ENCODE data around the gene CACNA2D3.

The CACNA2D3 gene

GRCh38 chr3:55000953-55001352 lies 878.6 kb downstream of the CACNA2D3 start:
- Mint-ChIP-seq H3K4me1 (ENCODE audit: low read depth) (no peaks in the 10 kb centered on the region), H3K27ac (no peak overlapping the region), H3K27me3 (no peaks in the 10 kb centered on the region), H3K36me3 (no peaks in the 10 kb centered on the region), H3K9me3 (ENCODE audit: low read depth) (peaks cover 6% of the 10 kb centered on the region), H3K4me3 (no peak overlapping the region)

GRCh38 chr3:55002416-55002930 lies 880.1 kb downstream of the CACNA2D3 start:
- Mint-ChIP-seq H3K4me3 (no peak overlapping the region), H3K27me3 (no peaks in the 10 kb centered on the region), H3K27ac (no peak overlapping the region), H3K36me3 (no peaks in the 10 kb centered on the region), H3K9me3 (ENCODE audit: low read depth) (peaks cover 6% of the 10 kb centered on the region), H3K4me1 (ENCODE audit: low read depth) (no peaks in the 10 kb centered on the region)

- no peaks in the 10 kb centered on the region for H3K27me3 Mint-ChIP-seq
- no peaks in the 10 kb centered on the region for H3K4me1 Mint-ChIP-seq (ENCODE audit: low read depth)
- H3K9me3 Mint-ChIP-seq (ENCODE audit: low read depth) = peaks cover 6% of the 10 kb centered on the region
- no peaks in the 10 kb centered on the region for H3K36me3 Mint-ChIP-seq
- H3K27ac Mint-ChIP-seq = no peak overlapping the region
- H3K4me3 Mint-ChIP-seq = no peak overlapping the region
These were observed 883.9 kb downstream of the CACNA2D3 start for GRCh38 chr3:55006244-55006676.

- Mint-ChIP-seq H3K4me3 (no peak overlapping the region), H3K36me3 (no peaks in the 10 kb centered on the region), H3K27me3 (no peaks in the 10 kb centered on the region), H3K27ac (no peak overlapping the region), H3K9me3 (ENCODE audit: low read depth) (no peaks in the 10 kb centered on the region), H3K4me1 (ENCODE audit: low read depth) (no peaks in the 10 kb centered on the region)
These were observed 885.6 kb downstream of the CACNA2D3 start for GRCh38 chr3:55007971-55008370.

GRCh38 chr3:55009372-55009771 lies 887.0 kb downstream of the CACNA2D3 start:
- no peaks in the 10 kb centered on the region for H3K36me3 Mint-ChIP-seq
- H3K4me1 Mint-ChIP-seq (ENCODE audit: low read depth) = no peaks in the 10 kb centered on the region
- H3K9me3 Mint-ChIP-seq (ENCODE audit: low read depth) = no peaks in the 10 kb centered on the region
- no peak overlapping the region for H3K27ac Mint-ChIP-seq
- H3K27me3 Mint-ChIP-seq = no peaks in the 10 kb centered on the region
- no peak overlapping the region for H3K4me3 Mint-ChIP-seq

- Mint-ChIP-seq H3K27ac (no peak overlapping the region), H3K27me3 (no peaks in the 10 kb centered on the region), H3K4me1 (ENCODE audit: low read depth) (no peaks in the 10 kb centered on the region), H3K4me3 (no peak overlapping the region), H3K9me3 (ENCODE audit: low read depth) (no peaks in the 10 kb centered on the region), H3K36me3 (no peaks in the 10 kb centered on the region)
These were observed 889.7 kb downstream of the CACNA2D3 start for GRCh38 chr3:55012091-55012490.

- H3K4me3 Mint-ChIP-seq = no peak overlapping the region
- H3K27me3 Mint-ChIP-seq = no peaks in the 10 kb centered on the region
- no peaks in the 10 kb centered on the region for H3K9me3 Mint-ChIP-seq (ENCODE audit: low read depth)
- H3K4me1 Mint-ChIP-seq (ENCODE audit: low read depth) = no peaks in the 10 kb centered on the region
- no peak overlapping the region for H3K27ac Mint-ChIP-seq
- no peaks in the 10 kb centered on the region for H3K36me3 Mint-ChIP-seq
These were observed 891.0 kb downstream of the CACNA2D3 start for GRCh38 chr3:55013145-55013925.

- H3K9me3 Mint-ChIP-seq (ENCODE audit: low read depth) = no peaks in the 10 kb centered on the region
- no peak overlapping the region for H3K27ac Mint-ChIP-seq
- H3K4me3 Mint-ChIP-seq = no peak overlapping the region
- H3K27me3 Mint-ChIP-seq = no peaks in the 10 kb centered on the region
- H3K4me1 Mint-ChIP-seq (ENCODE audit: low read depth) = no peaks in the 10 kb centered on the region
- H3K36me3 Mint-ChIP-seq = no peaks in the 10 kb centered on the region
These were observed 891.7 kb downstream of the CACNA2D3 start for GRCh38 chr3:55014081-55014480.

GRCh38 chr3:55014906-55015305 lies 892.6 kb downstream of the CACNA2D3 start:
- Mint-ChIP-seq H3K9me3 (ENCODE audit: low read depth) (no peaks in the 10 kb centered on the region), H3K27ac (no peak overlapping the region), H3K4me3 (no peak overlapping the region), H3K27me3 (no peaks in the 10 kb centered on the region), H3K4me1 (ENCODE audit: low read depth) (no peaks in the 10 kb centered on the region), H3K36me3 (no peaks in the 10 kb centered on the region)

GRCh38 chr3:55017876-55018275 lies 895.5 kb downstream of the CACNA2D3 start:
- Mint-ChIP-seq H3K9me3 (ENCODE audit: low read depth) (no peaks in the 10 kb centered on the region), H3K4me1 (ENCODE audit: low read depth) (no peaks in the 10 kb centered on the region), H3K36me3 (no peaks in the 10 kb centered on the region), H3K27me3 (no peaks in the 10 kb centered on the region), H3K27ac (no peak overlapping the region), H3K4me3 (no peak overlapping the region)

- Mint-ChIP-seq H3K4me3 (no peak overlapping the region), H3K9me3 (ENCODE audit: low read depth) (peaks cover 4% of the 10 kb centered on the region), H3K27ac (no peak overlapping the region), H3K27me3 (no peaks in the 10 kb centered on the region), H3K36me3 (no peaks in the 10 kb centered on the region), H3K4me1 (ENCODE audit: low read depth) (no peaks in the 10 kb centered on the region)
These were observed 908.6 kb downstream of the CACNA2D3 start for GRCh38 chr3:55030938-55031337.

- Mint-ChIP-seq H3K9me3 (ENCODE audit: low read depth) (no peaks in the 10 kb centered on the region), H3K27ac (no peak overlapping the region), H3K27me3 (no peaks in the 10 kb centered on the region), H3K4me1 (ENCODE audit: low read depth) (no peaks in the 10 kb centered on the region), H3K36me3 (no peaks in the 10 kb centered on the region), H3K4me3 (no peak overlapping the region)
These were observed 914.7 kb downstream of the CACNA2D3 start for GRCh38 chr3:55036883-55037577.

- Mint-ChIP-seq H3K4me1 (ENCODE audit: low read depth) (no peaks in the 10 kb centered on the region), H3K4me3 (no peak overlapping the region), H3K9me3 (ENCODE audit: low read depth) (no peaks in the 10 kb centered on the region), H3K27ac (no peak overlapping the region), H3K36me3 (no peaks in the 10 kb centered on the region), H3K27me3 (no peaks in the 10 kb centered on the region)
These were observed 920.2 kb downstream of the CACNA2D3 start for GRCh38 chr3:55042591-55042990.

- no peaks in the 10 kb centered on the region for H3K27me3 Mint-ChIP-seq
- H3K4me3 Mint-ChIP-seq = no peak overlapping the region
- no peak overlapping the region for H3K27ac Mint-ChIP-seq
- H3K4me1 Mint-ChIP-seq (ENCODE audit: low read depth) = no peaks in the 10 kb centered on the region
- H3K36me3 Mint-ChIP-seq = no peaks in the 10 kb centered on the region
- H3K9me3 Mint-ChIP-seq (ENCODE audit: low read depth) = no peaks in the 10 kb centered on the region
These were observed 922.1 kb downstream of the CACNA2D3 start for GRCh38 chr3:55044486-55044885.

GRCh38 chr3:55059027-55059629 lies 936.8 kb downstream of the CACNA2D3 start:
- Mint-ChIP-seq H3K36me3 (no peaks in the 10 kb centered on the region), H3K27me3 (no peaks in the 10 kb centered on the region), H3K9me3 (ENCODE audit: low read depth) (peaks cover 5% of the 10 kb centered on the region), H3K4me3 (no peak overlapping the region), H3K4me1 (ENCODE audit: low read depth) (no peaks in the 10 kb centered on the region), H3K27ac (no peak overlapping the region)
